Brain microvascular endothelial cell (primary cell): ENCODE data around the gene DAB1.

ENCODE experiments used
- DNase-seq: peaks from one replicate; pipeline ENCODE4 v3.0.0-alpha.2; 2020
- H3K27ac ChIP-seq: fragments of 250-450 bp; sonication (Bioruptor Pico); 2 replicates; pipeline ENCODE4 v1.5.1; 2020; ENCODE audit warnings: mild to moderate bottlenecking, moderate library complexity
- H3K27me3 ChIP-seq: fragments of 250-450 bp; sonication (Bioruptor Pico); replicated peaks from 2 replicates; pipeline ENCODE4 v1.5.1; 2020; ENCODE audit warnings: mild to moderate bottlenecking
- H3K36me3 ChIP-seq: fragments of 250-450 bp; sonication (Bioruptor Pico); replicated peaks from 2 replicates; pipeline ENCODE4 v1.5.1; 2020; ENCODE audit warnings: mild to moderate bottlenecking
- H3K4me3 ChIP-seq: 2 replicates; pipeline ENCODE4 v1.5.1; 2011; ENCODE audit warnings: low read depth, mild to moderate bottlenecking, control low read depth, low read length, moderate library complexity
- in situ Hi-C: cut with HindIII; loops from 2 replicates; pipeline ENCODE4 v1.10.0; 2017; ENCODE audit warnings: low sequenced_read_pairs, low pct_ligation_motif_present
- TF ChIP-seq, protein P1 (sequence below): IDR thresholded peaks from 2 replicates; pipeline ENCODE4 v1.5.1; 2011; ENCODE audit warnings: low read depth, mild to moderate bottlenecking, moderate library complexity, low read length, control low read depth, inconsistent platforms; ENCODE audit errors: missing control alignments

DAB1 gene

DNA sequence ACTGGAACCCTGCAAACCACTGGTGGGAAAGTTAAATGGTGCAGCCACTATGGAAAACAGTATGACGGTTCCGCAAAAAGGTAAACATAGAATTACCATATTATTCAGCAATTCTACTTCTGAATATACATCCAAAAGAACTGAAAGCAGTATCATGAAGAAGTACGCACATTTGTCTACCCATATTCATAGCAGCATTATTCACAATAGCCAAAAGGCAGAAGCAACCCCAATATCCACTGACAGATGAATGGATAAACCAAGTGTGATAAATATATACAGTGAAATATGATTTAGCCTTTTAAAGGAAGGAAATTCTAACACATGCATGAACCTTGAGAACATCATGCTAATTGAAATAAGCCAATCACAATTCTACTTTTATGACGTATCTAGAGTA, 39.6 kb downstream of the DAB1 start:
- H3K27me3 ChIP-seq: no peaks in the 10 kb centered on the region
- in situ Hi-C loops: no loop called here
- H3K4me3 ChIP-seq: no peak overlapping the region
- TF ChIP-seq, protein P1, sequence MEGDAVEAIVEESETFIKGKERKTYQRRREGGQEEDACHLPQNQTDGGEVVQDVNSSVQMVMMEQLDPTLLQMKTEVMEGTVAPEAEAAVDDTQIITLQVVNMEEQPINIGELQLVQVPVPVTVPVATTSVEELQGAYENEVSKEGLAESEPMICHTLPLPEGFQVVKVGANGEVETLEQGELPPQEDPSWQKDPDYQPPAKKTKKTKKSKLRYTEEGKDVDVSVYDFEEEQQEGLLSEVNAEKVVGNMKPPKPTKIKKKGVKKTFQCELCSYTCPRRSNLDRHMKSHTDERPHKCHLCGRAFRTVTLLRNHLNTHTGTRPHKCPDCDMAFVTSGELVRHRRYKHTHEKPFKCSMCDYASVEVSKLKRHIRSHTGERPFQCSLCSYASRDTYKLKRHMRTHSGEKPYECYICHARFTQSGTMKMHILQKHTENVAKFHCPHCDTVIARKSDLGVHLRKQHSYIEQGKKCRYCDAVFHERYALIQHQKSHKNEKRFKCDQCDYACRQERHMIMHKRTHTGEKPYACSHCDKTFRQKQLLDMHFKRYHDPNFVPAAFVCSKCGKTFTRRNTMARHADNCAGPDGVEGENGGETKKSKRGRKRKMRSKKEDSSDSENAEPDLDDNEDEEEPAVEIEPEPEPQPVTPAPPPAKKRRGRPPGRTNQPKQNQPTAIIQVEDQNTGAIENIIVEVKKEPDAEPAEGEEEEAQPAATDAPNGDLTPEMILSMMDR: no peak
- no peak overlapping the region for H3K27ac ChIP-seq
- DNase-seq: no peak
- no peaks in the 10 kb centered on the region for H3K36me3 ChIP-seq

DNA sequence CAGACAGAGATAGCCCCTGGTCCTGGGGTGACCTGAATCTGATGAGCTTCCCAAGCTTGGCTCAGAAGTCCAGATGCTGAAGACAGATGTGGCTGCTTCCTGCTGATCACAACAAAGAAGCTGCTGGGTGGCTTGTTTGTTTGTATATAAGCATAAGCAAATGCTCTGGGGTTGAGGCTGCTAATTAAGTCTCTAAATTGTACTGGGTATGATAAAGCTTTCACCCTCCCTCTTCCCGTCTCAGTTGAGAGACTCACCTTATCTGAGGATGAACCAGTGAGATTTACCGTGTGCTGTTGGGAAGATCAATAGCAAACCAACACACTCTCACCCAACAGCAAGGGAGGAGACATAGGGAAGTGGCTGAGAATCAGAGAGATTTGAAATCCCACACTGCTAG, 42.0 kb downstream of the DAB1 start:
- no peak overlapping the region for H3K4me3 ChIP-seq
- H3K27ac ChIP-seq: no peak overlapping the region
- no peaks in the 10 kb centered on the region for H3K27me3 ChIP-seq
- DNase-seq: no peak
- TF ChIP-seq, protein P1: no peak
- H3K36me3 ChIP-seq: no peaks in the 10 kb centered on the region
- in situ Hi-C loops: no loop called here

DNA sequence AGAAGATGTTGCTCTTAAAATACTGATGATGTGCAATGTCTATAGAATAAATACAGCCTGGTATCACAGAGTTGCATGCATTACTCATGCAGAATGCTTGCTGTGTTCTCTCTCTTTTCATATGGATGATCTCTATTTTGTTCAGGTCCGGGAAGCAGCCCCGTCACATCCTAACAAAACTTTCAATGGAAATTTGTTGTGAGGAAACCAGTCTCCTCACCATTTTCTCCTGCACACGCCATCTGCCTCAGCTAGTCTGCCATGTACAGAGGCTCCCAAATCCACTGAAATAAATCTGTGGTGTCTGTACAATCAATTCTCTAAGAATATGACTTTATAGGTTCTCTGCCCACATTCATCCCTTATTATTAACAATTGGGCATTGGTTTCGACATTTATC, 42.4 kb downstream of the DAB1 start:
- Histone ChIP-seq H3K27ac (no peak overlapping the region), H3K36me3 (no peaks in the 10 kb centered on the region), H3K4me3 (no peak overlapping the region), H3K27me3 (no peaks in the 10 kb centered on the region)
- in situ Hi-C loops: no loop called here
- no peak for DNase-seq
- TF ChIP-seq, protein P1: no peak

DNA sequence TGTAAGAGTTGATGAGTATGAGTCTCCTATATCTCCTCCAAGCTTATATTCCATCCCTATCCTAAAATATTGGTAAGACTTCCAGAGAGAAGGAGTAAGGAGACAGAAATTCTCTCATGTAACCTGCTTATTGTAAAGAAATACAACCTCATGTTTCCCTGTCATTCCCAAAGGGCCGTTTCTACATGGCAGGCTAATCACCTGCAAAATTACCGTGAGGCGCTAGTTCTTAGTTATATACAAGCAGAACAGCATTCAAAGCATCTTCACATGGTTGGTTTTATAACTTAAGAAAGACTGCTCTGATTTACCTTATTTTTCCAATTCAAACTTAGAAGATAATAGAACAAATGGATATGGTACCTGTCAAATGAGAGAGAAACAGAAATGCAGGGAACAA, 42.9 kb downstream of the DAB1 start:
- no peak for DNase-seq
- Histone ChIP-seq H3K27ac (no peak overlapping the region), H3K36me3 (no peaks in the 10 kb centered on the region), H3K27me3 (no peaks in the 10 kb centered on the region), H3K4me3 (no peak overlapping the region)
- in situ Hi-C loops: no loop called here
- TF ChIP-seq, protein P1: no peak

DNA sequence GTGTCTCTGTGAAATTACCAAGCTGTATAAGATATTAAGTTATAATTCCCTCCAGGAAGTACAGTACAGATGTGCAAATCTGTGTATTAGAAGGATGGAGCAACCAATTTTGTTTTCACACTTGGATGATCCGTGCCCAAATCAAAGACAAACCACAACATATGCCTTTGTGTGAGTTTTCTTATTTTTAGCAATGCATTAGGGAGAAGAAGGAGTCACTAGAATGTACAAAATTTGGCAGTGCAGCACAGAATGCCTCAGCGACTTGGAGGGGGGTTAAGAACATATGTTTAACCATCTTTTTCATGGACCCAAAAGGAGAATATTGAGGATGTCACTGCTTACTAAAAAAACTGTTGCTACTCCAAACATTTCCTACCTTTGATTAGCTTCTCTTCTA, 45.3 kb downstream of the DAB1 start:
- in situ Hi-C loops: no loop called here
- H3K36me3 ChIP-seq: no peaks in the 10 kb centered on the region
- no peak overlapping the region for H3K4me3 ChIP-seq
- no peak overlapping the region for H3K27ac ChIP-seq
- TF ChIP-seq, protein P1: no peak
- H3K27me3 ChIP-seq: no peaks in the 10 kb centered on the region
- DNase-seq: no peak

DNA sequence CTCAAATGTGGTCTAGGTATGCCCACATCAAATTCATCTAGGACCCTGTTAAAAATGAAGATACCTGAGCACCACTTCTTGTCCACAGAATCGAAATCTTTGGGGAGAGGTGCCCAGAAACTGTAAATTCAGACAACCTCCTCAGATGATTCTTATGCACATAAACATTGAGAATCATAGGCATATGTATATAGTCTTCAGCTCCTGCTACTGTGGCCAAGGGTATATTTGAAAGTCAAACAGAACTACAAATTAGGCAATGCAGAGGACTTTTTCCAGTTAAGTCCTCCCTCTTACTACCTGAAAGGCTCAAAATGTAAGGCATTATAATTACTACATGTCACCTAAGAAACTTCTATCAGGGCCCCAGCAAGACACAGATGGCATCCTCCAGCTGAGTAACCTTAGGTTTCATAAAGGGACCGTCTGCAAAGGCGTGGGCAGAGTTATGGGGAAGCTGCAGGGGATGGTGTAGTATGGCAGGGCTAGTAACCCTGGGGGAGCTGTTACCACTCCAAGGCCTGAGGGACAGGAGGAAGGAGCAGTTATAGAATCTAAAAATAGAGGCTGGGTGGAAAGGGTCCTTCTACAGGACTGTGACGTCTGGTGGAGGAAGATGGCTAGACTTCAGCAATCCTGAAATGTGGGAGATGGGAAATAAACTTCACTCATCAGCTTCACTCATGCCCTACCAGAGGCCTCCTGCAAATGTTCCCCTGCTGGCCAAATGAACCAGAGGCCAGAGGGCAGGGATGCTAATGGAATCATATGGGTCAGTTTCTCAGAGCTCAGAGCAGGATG, 46.3 kb downstream of the DAB1 start:
- no peak overlapping the region for H3K4me3 ChIP-seq
- DNase-seq: no peak
- no peaks in the 10 kb centered on the region for H3K36me3 ChIP-seq
- TF ChIP-seq, protein P1: no peak
- no peak overlapping the region for H3K27ac ChIP-seq
- H3K27me3 ChIP-seq: no peaks in the 10 kb centered on the region
- in situ Hi-C loops: no loop called here
